OCI-LY7 (cell line): ENCODE data around the gene FAAH2.
A peak's percentile ranks its signal among the peaks of the same experiment; 100 is the strongest.

Experiments used
- EZH2phosphoT487 ChIP-seq: fragments of 200-600 bp; sonication (generic); IDR thresholded peaks from 2 replicates; pipeline ENCODE4 v1.6.1; 2018; ENCODE audit warnings: low read depth, borderline replicate concordance, mild to moderate bottlenecking, mixed run types, antibody characterized with exemption, low read length, moderate library complexity, mixed read lengths
- TF ChIP-seq, protein P1 (sequence below): fragments of 200-600 bp; sonication (generic); conservative IDR thresholded peaks from 2 replicates; pipeline ENCODE4 v1.5.1; 2014; ENCODE audit warnings: mild to moderate bottlenecking, antibody characterized with exemption, low read length, moderate library complexity, mixed read lengths

DNA sequence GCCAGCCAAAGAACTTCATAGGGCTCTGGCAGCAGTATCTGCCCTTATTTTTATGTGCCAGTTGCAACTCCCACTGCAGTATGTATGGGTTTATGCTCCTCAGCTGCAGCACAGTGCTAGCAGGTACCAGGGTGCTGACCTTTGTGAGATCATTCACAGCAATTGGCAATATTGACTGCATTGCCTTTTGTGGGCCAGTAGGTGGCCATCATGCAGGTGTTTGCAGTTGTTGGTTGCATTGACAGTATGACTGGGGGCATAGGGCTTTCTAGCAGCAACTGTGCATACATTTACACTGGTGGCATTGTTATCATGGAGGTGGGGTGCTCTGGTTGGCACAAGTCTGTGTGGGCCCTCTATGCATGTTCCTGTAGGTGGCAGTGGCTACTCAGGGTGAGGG lies 42.5 kb downstream of the FAAH2 start:
- TF ChIP-seq, protein P1, sequence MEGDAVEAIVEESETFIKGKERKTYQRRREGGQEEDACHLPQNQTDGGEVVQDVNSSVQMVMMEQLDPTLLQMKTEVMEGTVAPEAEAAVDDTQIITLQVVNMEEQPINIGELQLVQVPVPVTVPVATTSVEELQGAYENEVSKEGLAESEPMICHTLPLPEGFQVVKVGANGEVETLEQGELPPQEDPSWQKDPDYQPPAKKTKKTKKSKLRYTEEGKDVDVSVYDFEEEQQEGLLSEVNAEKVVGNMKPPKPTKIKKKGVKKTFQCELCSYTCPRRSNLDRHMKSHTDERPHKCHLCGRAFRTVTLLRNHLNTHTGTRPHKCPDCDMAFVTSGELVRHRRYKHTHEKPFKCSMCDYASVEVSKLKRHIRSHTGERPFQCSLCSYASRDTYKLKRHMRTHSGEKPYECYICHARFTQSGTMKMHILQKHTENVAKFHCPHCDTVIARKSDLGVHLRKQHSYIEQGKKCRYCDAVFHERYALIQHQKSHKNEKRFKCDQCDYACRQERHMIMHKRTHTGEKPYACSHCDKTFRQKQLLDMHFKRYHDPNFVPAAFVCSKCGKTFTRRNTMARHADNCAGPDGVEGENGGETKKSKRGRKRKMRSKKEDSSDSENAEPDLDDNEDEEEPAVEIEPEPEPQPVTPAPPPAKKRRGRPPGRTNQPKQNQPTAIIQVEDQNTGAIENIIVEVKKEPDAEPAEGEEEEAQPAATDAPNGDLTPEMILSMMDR: peak; percentile 30; the same call in 1 of the 2 replicates
- TF ChIP-seq EZH2phosphoT487: no peak
